T-helper 22 cell (primary cell): ENCODE measurements around the gene ATF3.
A peak's percentile ranks its signal among the peaks of the same experiment; 100 is the strongest.
"Not testable (repeated sequence)": the region's sequence is repeated elsewhere in the genome, so short reads cannot be mapped to it uniquely, and the experiment has no call there.

ENCODE experiments used
- DNase-seq: peaks from one replicate; pipeline ENCODE4 v3.0.0-alpha.2; 2020; ENCODE audit warnings: low read depth

The ATF3 gene

GRCh38 chr1:212651521-212651920 lies 43.0 kb downstream of the ATF3 start:
- no peak for DNase-seq

DNA sequence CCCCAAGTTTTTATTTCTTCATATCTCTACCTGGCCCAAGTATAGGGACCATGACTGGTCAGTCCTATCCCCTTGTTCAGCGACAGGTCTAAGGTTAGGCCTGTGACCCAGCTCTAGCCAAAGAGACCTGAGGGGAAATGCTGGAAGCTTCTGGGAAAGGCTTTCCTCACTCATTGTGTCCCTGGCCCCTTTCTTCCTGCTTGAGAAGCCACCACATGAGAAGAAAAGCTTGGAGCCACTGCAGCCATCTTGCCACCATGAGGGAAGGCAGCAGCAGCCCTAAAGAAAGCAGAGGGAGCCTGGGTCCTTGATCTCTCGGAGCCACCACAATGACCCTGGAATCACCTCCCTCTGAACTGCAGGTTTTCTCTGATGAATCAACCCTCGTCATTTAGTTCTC lies 43.4 kb downstream of the ATF3 start:
- DNase-seq = no peak

GRCh38 chr1:212652609-212653008 lies 44.0 kb downstream of the ATF3 start:
- DNase-seq = no peak

- DNase-seq = no peak
These were observed 47.3 kb downstream of the ATF3 start for GRCh38 chr1:212655668-212656440.

- no peak for DNase-seq
These were observed 48.2 kb downstream of the ATF3 start for GRCh38 chr1:212656730-212657129.

- DNase-seq = not testable (repeated sequence)
These were observed 49.7 kb downstream of the ATF3 start for GRCh38 chr1:212658250-212658649.

GRCh38 chr1:212664409-212665199 lies 56.0 kb downstream of the ATF3 start:
- no peak for DNase-seq

DNA sequence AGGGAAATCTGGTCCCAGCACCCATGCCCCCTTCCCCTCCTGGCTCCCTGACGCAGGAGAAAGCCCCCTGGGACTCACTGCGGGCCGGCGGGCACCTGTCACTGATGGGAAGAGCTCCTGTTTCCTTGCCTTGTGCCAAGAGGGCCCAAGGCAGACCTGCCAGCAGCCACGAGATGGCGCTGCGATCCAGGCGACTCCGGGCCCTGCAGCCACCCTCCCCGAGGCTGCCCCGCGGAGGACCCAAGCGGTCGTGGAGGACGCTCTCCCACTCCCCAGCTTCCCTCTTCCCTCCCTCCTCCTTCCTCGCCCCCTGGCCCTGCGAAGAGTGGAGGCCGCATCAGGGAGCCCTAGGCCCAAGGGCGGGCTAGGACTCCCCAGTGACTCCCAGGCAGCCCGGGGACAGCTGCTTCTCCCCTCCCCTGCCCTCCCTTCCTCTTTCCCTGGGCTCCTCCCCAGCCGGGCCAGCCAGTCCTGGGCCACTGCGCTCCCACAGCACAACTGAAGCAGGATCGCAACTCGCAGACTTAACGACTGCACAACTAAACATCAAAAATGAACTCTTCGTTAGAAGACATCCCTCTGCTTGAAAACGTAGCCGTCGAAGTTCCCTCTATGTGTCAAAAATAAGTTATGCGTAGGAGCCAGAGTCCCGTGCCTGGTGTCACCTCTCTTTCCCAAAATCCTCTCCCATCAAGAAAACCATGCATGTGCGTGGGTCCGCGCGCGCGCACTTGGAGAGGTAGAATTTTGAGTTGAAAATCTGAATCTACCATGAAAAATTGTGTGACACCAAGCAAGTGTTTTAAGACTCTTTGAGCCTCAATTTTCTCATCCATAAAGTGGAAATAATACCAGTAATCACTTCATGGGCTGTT lies 56.9 kb downstream of the ATF3 start:
- DNase-seq = peak; percentile 47

GRCh38 chr1:212666116-212666775 lies 57.7 kb downstream of the ATF3 start:
- no peak for DNase-seq

DNA sequence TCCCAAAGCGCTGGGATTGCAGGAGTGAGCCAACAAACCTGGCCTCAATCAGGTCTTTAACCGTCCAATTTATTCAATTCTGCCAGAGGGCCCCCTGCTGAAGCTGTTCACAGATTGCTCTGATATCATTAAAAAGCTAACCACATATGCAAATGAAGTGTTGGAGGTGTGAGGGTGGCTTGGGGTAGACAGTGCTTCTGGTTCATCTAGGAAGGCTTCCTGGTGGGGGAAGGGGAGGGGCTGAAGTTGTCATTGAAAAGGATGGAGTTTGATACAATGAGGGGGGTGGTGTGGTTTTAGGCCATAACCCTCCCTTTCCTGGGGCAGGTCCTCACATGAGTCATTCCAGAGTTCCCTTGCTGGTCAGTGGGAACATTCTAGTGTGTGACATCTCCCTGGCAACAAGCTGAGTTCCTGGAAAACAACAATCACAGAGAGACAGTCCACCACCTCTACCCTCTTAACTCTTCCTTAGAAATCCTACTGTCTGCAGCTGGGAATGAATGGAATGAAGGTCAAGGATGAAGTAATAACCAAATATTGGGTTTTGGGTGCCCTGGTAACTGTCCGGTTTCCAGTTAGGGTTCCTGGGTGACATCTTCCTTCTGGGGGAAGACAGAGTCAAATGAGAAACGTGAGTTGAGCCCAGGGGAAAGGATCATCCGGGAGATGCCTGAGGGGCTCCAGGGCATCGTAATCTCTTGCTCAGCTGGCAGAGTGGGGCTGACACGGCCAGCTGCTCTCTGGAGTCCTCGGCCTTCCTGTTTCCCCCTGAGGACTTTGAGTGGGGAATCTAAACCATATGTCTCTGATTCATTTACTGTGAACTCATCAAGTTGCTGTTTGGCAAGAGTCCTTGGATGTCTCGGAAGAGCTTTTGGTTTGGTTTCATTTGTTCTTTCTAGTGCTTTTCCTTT lies 58.9 kb downstream of the ATF3 start:
- no peak for DNase-seq

GRCh38 chr1:212668477-212668876 lies 59.9 kb downstream of the ATF3 start:
- DNase-seq = no peak

GRCh38 chr1:212669102-212669501 lies 60.5 kb downstream of the ATF3 start:
- DNase-seq = no peak

GRCh38 chr1:212669600-212669999 lies 61.0 kb downstream of the ATF3 start:
- DNase-seq = no peak

- DNase-seq = no peak
These were observed 61.7 kb downstream of the ATF3 start for GRCh38 chr1:212670301-212670700.
